ENCODE results near the gene XKR7. TPM values are rescaled to one million over a fixed set of nuclear protein-coding genes. Genes with fewer than 3 reads are reported as not detected.

XKR7 gene
- total RNA-seq, 1 experiment from 2014 or later, result not detected

DNA sequence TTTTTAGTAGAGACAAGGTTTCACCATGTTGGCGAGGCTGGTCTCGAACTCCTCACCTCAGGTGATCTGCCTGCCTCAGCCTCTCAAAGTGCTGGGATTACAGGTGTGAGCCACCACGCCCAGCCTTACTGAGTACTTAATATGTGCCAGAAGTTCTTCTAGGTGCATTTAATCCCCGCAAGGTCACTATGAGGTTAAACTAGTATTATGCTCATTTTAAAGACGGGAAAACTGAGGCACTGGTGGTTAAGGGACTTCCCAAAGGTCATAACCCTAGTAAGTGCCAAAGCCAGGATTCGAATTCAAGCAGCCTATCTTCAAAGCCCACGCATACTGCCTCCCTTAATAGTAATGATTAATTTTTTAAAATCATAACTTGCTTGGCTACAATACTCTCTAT lies 41.6 kb downstream of the XKR7 start:
- DNase-seq (no peak), ATAC-seq (no peak)
- no peak overlapping the region for H3K4me2 ChIP-seq (ENCODE audit: low read length)
- H3K27me3 ChIP-seq (ENCODE audit: low read length), result peaks cover 22% of the 10 kb centered on the region
- H3K79me2 ChIP-seq (ENCODE audit: low read length), result no peaks in the 10 kb centered on the region
- H3K9me3 ChIP-seq (ENCODE audit: low read length), result no peaks in the 10 kb centered on the region
- ChIA-PET POLR2A (ENCODE audit: unreplicated experiment) (no interaction called here), CTCF (no interaction called here)
- BruUV-seq (replicated peaks), result no TSS peak
- TF ChIP-seq EZH2phosphoT487 (IDR thresholded peaks at IDR 0.05; ENCODE audit: borderline replicate concordance, low read length) (no peak), EZH2 (IDR thresholded peaks at IDR 0.05; ENCODE audit: low read length, unreplicated experiment) (no peak)
- TF ChIP-seq, protein P1, sequence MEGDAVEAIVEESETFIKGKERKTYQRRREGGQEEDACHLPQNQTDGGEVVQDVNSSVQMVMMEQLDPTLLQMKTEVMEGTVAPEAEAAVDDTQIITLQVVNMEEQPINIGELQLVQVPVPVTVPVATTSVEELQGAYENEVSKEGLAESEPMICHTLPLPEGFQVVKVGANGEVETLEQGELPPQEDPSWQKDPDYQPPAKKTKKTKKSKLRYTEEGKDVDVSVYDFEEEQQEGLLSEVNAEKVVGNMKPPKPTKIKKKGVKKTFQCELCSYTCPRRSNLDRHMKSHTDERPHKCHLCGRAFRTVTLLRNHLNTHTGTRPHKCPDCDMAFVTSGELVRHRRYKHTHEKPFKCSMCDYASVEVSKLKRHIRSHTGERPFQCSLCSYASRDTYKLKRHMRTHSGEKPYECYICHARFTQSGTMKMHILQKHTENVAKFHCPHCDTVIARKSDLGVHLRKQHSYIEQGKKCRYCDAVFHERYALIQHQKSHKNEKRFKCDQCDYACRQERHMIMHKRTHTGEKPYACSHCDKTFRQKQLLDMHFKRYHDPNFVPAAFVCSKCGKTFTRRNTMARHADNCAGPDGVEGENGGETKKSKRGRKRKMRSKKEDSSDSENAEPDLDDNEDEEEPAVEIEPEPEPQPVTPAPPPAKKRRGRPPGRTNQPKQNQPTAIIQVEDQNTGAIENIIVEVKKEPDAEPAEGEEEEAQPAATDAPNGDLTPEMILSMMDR (conservative IDR thresholded peaks at IDR 0.05; ENCODE audit: low read depth, low read length), result no peak
- H3F3A ChIP-seq (ENCODE audit: low read length, unreplicated experiment), result no peaks in the 10 kb centered on the region
- intact Hi-C loops (cut with micrococcal nuclease), result no loop called here
- H3K9ac ChIP-seq (ENCODE audit: low read length), result no peak overlapping the region
- no peak overlapping the region for H3K4me3 ChIP-seq (ENCODE audit: low read length)
- H3K4me1 ChIP-seq (ENCODE audit: insufficient read depth, low read length), result no peaks in the 10 kb centered on the region
- no peak overlapping the region for H2AFZ ChIP-seq (ENCODE audit: low read length)
- H3K36me3 ChIP-seq (ENCODE audit: low read depth, low read length), result no peaks in the 10 kb centered on the region
- H4K20me1 ChIP-seq (ENCODE audit: low read length), result no peaks in the 10 kb centered on the region
- no peak overlapping the region for H3K27ac ChIP-seq (ENCODE audit: low read length)
- no peaks in the 10 kb centered on the region for H3K9me2 ChIP-seq (replicated peaks; ENCODE audit: low read length)

DNA sequence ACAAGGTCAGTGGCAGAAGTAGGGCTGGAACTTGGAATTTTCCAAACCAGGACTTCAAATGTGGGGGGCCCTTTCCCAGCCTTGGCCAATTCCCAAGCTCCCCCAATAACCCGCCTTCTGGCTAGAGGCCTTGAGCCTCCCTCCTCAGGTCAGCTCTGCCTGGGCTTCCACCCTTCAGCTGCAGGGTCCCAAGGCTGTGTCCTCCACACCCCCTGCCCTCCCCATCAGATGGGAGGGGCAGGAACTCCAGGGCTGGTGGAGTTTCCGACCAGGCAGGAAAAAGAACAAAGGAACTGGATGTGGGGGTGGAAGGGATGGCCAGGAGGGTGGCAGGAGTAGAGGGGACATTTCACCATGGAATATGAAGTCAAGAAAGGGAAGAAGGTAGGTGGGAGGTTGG lies 42.1 kb downstream of the XKR7 start, which contains the start of gene CCM2L:
CCM2L (plus strand) TSS at position 338 of the 400 bp plus-strand sequence; CDS start at position 355, 17 bp downstream.
- intact Hi-C loops (cut with micrococcal nuclease), result no loop called here
- ATAC-seq (no peak), DNase-seq (no peak)
- no peaks in the 10 kb centered on the region for H3K9me3 ChIP-seq (ENCODE audit: low read length)
- no peak within 1 kb of the TSS for H3K27ac ChIP-seq (ENCODE audit: low read length)
- ChIA-PET POLR2A (ENCODE audit: unreplicated experiment) (no interaction called here), CTCF (no interaction called here)
- H3K4me2 ChIP-seq (ENCODE audit: low read length), result no peak within 1 kb of the TSS
- H3K79me2 ChIP-seq (ENCODE audit: low read length), result no peaks in the 10 kb centered on the region
- no peaks in the 10 kb centered on the region for H3K4me1 ChIP-seq (ENCODE audit: insufficient read depth, low read length)
- BruUV-seq (replicated peaks), result no TSS peak
- H3K9me2 ChIP-seq (replicated peaks; ENCODE audit: low read length), result no peaks in the 10 kb centered on the region
- H3K27me3 ChIP-seq (ENCODE audit: low read length), result peaks cover 27% of the 10 kb centered on the region
- H3K9ac ChIP-seq (ENCODE audit: low read length), result no peak within 1 kb of the TSS
- no peaks in the 10 kb centered on the region for H4K20me1 ChIP-seq (ENCODE audit: low read length)
- no peak within 1 kb of the TSS for H3K4me3 ChIP-seq (ENCODE audit: low read length)
- no peaks in the 10 kb centered on the region for H3K36me3 ChIP-seq (ENCODE audit: low read depth, low read length)
- TF ChIP-seq EZH2phosphoT487 (IDR thresholded peaks at IDR 0.05; ENCODE audit: borderline replicate concordance, low read length), result no peak
- TF ChIP-seq, protein P1 (conservative IDR thresholded peaks at IDR 0.05; ENCODE audit: low read depth, low read length), result no peak
- no peak within 1 kb of the TSS for H2AFZ ChIP-seq (ENCODE audit: low read length)
- no peaks in the 10 kb centered on the region for H3F3A ChIP-seq (ENCODE audit: low read length, unreplicated experiment)

DNA sequence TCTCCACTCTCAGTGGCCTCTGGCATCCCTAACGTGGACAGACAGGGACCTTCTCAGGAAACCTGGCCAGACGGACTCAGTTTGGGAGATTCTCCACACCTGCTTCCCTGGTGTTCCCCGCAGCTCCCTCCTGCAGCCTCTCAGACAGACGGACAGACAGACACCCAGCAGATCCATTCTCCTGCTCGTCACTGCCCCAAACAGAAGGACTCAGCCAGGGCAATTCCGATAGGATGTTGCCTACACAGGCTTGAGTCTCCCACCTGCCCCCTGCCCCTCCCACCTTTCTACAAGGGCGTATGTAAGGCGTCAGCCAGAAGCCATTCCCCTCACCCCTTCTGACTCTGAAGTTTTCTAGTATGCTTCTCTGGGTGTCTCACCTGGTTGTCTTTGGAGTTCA lies 42.7 kb downstream of the XKR7 start:
- H2AFZ ChIP-seq (ENCODE audit: low read length), result no peak overlapping the region
- no peaks in the 10 kb centered on the region for H3K36me3 ChIP-seq (ENCODE audit: low read depth, low read length)
- H4K20me1 ChIP-seq (ENCODE audit: low read length), result no peaks in the 10 kb centered on the region
- no peaks in the 10 kb centered on the region for H3F3A ChIP-seq (ENCODE audit: low read length, unreplicated experiment)
- H3K27me3 ChIP-seq (ENCODE audit: low read length), result peaks cover 32% of the 10 kb centered on the region
- no peak overlapping the region for H3K4me3 ChIP-seq (ENCODE audit: low read length)
- intact Hi-C loops (cut with micrococcal nuclease), result no loop called here
- POLR2A ChIA-PET (ENCODE audit: unreplicated experiment), result no interaction called here
- H3K4me1 ChIP-seq (ENCODE audit: insufficient read depth, low read length), result no peaks in the 10 kb centered on the region
- H3K9me3 ChIP-seq (ENCODE audit: low read length), result no peaks in the 10 kb centered on the region
- CTCF ChIA-PET, result no interaction called here
- no peak for ATAC-seq
- H3K27ac ChIP-seq (ENCODE audit: low read length), result no peak overlapping the region
- no peak overlapping the region for H3K4me2 ChIP-seq (ENCODE audit: low read length)
- H3K9me2 ChIP-seq (replicated peaks; ENCODE audit: low read length), result no peaks in the 10 kb centered on the region
- TF ChIP-seq EZH2 (IDR thresholded peaks at IDR 0.05; ENCODE audit: low read length, unreplicated experiment), result no peak
- no peak for TF ChIP-seq EZH2phosphoT487 (IDR thresholded peaks at IDR 0.05; ENCODE audit: borderline replicate concordance, low read length)
- TF ChIP-seq, protein P1 (conservative IDR thresholded peaks at IDR 0.05; ENCODE audit: low read depth, low read length), result no peak
- H3K79me2 ChIP-seq (ENCODE audit: low read length), result no peaks in the 10 kb centered on the region
- no TSS peak for BruUV-seq (replicated peaks)
- DNase-seq, result no peak
- no peak overlapping the region for H3K9ac ChIP-seq (ENCODE audit: low read length)

All from PC-3 (cell line).